ENCODE data around the gene CENPF.

Gene CENPF

DNA sequence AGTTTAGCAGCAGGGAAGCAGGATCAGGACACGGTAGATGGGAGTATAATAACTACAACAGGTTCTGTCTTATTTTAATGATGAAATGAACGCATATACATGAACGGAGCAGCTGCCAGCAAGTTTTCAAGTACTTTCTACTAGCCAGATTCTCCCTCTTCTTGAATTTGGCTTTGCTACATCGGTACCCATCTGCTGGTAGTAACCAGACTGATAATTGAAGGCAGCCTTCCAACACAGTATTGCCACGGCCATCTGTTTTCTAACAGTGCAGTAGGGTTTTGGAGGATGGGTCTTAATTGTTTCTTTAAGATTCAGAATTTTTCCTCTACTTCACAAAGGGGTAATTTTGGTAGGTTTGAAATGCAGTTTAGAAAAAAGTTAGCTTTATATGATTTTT, 33.4 kb downstream of the CENPF start:
- DNase-seq (ENCODE audit: insufficient read length) (no peak), FAIRE-seq (no peak)
- TF ChIP-seq POLR2AphosphoS5 (IDR thresholded peaks at IDR 0.05; ENCODE audit: low read depth, low read length) (no peak), TAF1 (IDR thresholded peaks at IDR 0.05; ENCODE audit: borderline replicate concordance, low read depth, low read length) (no peak), POLR2A (IDR thresholded peaks at IDR 0.05; ENCODE audit: low read depth, low read length) (no peak)

GRCh38 chr1:214637125-214637524, 34.1 kb downstream of the CENPF start:
- no peak for FAIRE-seq
- DNase-seq (ENCODE audit: insufficient read length), result no peak
- TF ChIP-seq TAF1 (IDR thresholded peaks at IDR 0.05; ENCODE audit: borderline replicate concordance, low read depth, low read length), result no peak
- no peak for TF ChIP-seq POLR2A (IDR thresholded peaks at IDR 0.05; ENCODE audit: low read depth, low read length)
- TF ChIP-seq POLR2AphosphoS5 (IDR thresholded peaks at IDR 0.05; ENCODE audit: low read depth, low read length), result no peak

DNA sequence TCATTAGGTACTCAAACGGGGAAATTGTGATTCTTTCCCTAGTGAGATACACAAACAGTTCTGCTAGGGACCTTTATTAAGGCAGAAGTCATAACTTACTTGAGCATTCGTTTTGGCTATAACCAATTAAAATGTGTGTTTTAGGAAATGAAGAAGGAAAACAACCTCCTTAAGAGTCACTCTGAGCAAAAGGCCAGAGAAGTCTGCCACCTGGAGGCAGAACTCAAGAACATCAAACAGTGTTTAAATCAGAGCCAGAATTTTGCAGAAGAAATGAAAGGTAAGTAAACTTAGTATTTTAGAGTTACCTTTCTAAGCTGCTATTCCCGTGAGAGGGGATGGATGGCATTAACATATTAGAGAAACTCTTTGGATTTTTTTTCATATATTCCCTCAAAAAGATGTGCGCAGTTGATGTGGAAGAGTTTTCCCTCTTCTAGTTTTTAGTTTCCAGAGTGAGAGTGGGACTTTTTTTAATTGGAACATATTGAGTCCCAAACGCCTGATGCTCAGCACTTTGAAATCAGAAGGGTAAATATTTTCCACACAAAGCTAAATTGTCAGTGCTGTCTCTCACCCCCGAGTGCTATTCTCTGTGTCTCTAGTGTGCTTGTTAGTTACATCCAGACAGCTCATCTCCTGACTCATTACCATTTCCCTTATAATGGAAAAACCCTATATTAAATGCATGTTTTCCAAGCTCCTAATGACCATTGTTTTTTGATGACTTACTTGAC, 34.9 kb downstream of the CENPF start:
- no peak for DNase-seq (ENCODE audit: insufficient read length)
- peak; percentile 44 for FAIRE-seq
- no peak for TF ChIP-seq POLR2A (IDR thresholded peaks at IDR 0.05; ENCODE audit: low read depth, low read length)
- no peak for TF ChIP-seq TAF1 (IDR thresholded peaks at IDR 0.05; ENCODE audit: borderline replicate concordance, low read depth, low read length)
- TF ChIP-seq POLR2AphosphoS5 (IDR thresholded peaks at IDR 0.05; ENCODE audit: low read depth, low read length), result no peak

DNA sequence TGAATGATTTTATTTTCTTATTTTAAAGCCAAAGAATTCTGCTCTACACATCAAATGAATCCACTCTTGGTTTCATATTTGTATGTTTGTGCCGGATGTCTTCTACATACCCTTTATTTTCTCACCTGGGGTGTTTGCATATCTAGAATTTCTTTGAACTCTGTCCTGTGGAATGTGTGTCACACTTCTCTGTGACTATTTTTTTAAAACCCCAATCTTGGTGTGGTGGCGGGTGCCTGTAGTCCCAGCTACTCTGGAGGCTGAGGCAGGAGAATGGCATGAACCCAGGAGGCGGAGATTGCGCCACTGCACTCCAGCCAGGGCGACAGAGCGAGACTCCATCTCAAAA, 35.4 kb downstream of the CENPF start:
- TF ChIP-seq POLR2AphosphoS5 (IDR thresholded peaks at IDR 0.05; ENCODE audit: low read depth, low read length) (no peak), POLR2A (IDR thresholded peaks at IDR 0.05; ENCODE audit: low read depth, low read length) (no peak), TAF1 (IDR thresholded peaks at IDR 0.05; ENCODE audit: borderline replicate concordance, low read depth, low read length) (no peak)
- FAIRE-seq, result no peak
- DNase-seq (ENCODE audit: insufficient read length), result no peak

GRCh38 chr1:214638997-214639396, 36.0 kb downstream of the CENPF start:
- TF ChIP-seq TAF1 (IDR thresholded peaks at IDR 0.05; ENCODE audit: borderline replicate concordance, low read depth, low read length) (no peak), POLR2A (IDR thresholded peaks at IDR 0.05; ENCODE audit: low read depth, low read length) (no peak), POLR2AphosphoS5 (IDR thresholded peaks at IDR 0.05; ENCODE audit: low read depth, low read length) (no peak)
- DNase-seq (ENCODE audit: insufficient read length) (no peak), FAIRE-seq (no peak)

GRCh38 chr1:214640431-214641213, 37.6 kb downstream of the CENPF start:
- no peak for TF ChIP-seq POLR2A (IDR thresholded peaks at IDR 0.05; ENCODE audit: low read depth, low read length)
- TF ChIP-seq POLR2AphosphoS5 (IDR thresholded peaks at IDR 0.05; ENCODE audit: low read depth, low read length), result no peak
- no peak for TF ChIP-seq TAF1 (IDR thresholded peaks at IDR 0.05; ENCODE audit: borderline replicate concordance, low read depth, low read length)
- DNase-seq (ENCODE audit: insufficient read length) (no peak), FAIRE-seq (no peak)

DNA sequence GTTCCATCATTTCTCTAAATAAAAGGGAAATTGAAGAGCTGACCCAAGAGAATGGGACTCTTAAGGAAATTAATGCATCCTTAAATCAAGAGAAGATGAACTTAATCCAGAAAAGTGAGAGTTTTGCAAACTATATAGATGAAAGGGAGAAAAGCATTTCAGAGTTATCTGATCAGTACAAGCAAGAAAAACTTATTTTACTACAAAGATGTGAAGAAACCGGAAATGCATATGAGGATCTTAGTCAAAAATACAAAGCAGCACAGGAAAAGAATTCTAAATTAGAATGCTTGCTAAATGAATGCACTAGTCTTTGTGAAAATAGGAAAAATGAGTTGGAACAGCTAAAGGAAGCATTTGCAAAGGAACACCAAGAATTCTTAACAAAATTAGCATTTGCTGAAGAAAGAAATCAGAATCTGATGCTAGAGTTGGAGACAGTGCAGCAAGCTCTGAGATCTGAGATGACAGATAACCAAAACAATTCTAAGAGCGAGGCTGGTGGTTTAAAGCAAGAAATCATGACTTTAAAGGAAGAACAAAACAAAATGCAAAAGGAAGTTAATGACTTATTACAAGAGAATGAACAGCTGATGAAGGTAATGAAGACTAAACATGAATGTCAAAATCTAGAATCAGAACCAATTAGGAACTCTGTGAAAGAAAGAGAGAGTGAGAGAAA, 38.4 kb downstream of the CENPF start:
- DNase-seq (ENCODE audit: insufficient read length) (no peak), FAIRE-seq (no peak)
- TF ChIP-seq POLR2AphosphoS5 (IDR thresholded peaks at IDR 0.05; ENCODE audit: low read depth, low read length), result no peak
- TF ChIP-seq TAF1 (IDR thresholded peaks at IDR 0.05; ENCODE audit: borderline replicate concordance, low read depth, low read length), result no peak
- TF ChIP-seq POLR2A (IDR thresholded peaks at IDR 0.05; ENCODE audit: low read depth, low read length), result no peak

GRCh38 chr1:214643030-214643429, 40.0 kb downstream of the CENPF start:
- FAIRE-seq, result no peak
- TF ChIP-seq POLR2A (IDR thresholded peaks at IDR 0.05; ENCODE audit: low read depth, low read length), result no peak

DNA sequence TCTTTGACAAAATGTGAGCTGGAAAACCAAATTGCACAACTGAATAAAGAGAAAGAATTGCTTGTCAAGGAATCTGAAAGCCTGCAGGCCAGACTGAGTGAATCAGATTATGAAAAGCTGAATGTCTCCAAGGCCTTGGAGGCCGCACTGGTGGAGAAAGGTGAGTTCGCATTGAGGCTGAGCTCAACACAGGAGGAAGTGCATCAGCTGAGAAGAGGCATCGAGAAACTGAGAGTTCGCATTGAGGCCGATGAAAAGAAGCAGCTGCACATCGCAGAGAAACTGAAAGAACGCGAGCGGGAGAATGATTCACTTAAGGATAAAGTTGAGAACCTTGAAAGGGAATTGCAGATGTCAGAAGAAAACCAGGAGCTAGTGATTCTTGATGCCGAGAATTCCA, 42.7 kb downstream of the CENPF start:
- no peak for DNase-seq (ENCODE audit: insufficient read length)
- FAIRE-seq, result no peak
- TF ChIP-seq POLR2AphosphoS5 (IDR thresholded peaks at IDR 0.05; ENCODE audit: low read depth, low read length) (no peak), TAF1 (IDR thresholded peaks at IDR 0.05; ENCODE audit: borderline replicate concordance, low read depth, low read length) (no peak), POLR2A (IDR thresholded peaks at IDR 0.05; ENCODE audit: low read depth, low read length) (no peak)

More at GRCh38 chr1:214643030-214643429, 40.0 kb downstream of the CENPF start:
- DNase-seq (ENCODE audit: insufficient read length), result no peak

GRCh38 chr1:214648801-214649200, 45.8 kb downstream of the CENPF start:
- no peak for FAIRE-seq
- TF ChIP-seq POLR2A (IDR thresholded peaks at IDR 0.05; ENCODE audit: low read depth, low read length) (no peak), TAF1 (IDR thresholded peaks at IDR 0.05; ENCODE audit: borderline replicate concordance, low read depth, low read length) (no peak)
- DNase-seq (ENCODE audit: insufficient read length), result no peak

DNA sequence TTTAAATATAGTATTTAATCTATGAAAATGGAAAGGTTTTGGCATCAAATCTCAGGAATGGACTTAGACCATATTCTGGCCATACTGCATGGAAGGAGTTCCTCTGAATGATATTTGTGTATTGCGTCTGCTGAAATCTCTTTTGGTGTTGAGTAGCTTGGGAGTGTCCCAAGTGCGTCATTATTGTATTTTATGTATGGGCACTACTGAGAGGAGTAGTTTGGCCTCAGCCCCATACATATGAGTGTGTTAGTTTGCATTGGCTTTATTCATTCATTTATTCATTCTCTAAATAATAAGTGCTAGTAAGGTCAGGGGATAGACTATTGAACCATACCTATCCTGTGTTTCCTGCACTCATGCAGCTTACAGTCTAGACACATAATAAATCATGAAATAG, 46.6 kb downstream of the CENPF start:
- FAIRE-seq (no peak), DNase-seq (ENCODE audit: insufficient read length) (no peak)
- TF ChIP-seq POLR2AphosphoS5 (IDR thresholded peaks at IDR 0.05; ENCODE audit: low read depth, low read length) (no peak), TAF1 (IDR thresholded peaks at IDR 0.05; ENCODE audit: borderline replicate concordance, low read depth, low read length) (no peak), POLR2A (IDR thresholded peaks at IDR 0.05; ENCODE audit: low read depth, low read length) (no peak)

DNA sequence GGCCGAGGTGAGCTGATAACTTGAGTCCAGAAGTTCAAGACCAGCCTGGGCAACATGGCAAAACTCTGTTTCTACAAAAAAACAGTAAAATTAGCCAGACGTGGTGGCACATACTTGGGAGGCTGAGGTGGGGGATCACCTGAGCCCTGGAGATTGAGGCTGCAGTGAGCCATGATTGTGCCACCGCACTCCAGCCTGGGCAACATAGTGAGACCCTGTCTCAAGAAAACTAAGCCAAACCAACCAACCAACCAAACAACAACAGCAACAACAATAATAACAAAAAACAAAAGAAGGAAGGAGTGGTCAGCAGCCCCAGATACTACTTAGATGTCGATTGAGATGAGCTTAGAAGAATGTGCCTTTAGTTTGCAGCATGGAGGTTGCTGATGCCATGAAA, 47.7 kb downstream of the CENPF start:
- no peak for DNase-seq (ENCODE audit: insufficient read length)
- no peak for FAIRE-seq
- TF ChIP-seq POLR2AphosphoS5 (IDR thresholded peaks at IDR 0.05; ENCODE audit: low read depth, low read length) (no peak), POLR2A (IDR thresholded peaks at IDR 0.05; ENCODE audit: low read depth, low read length) (no peak), TAF1 (IDR thresholded peaks at IDR 0.05; ENCODE audit: borderline replicate concordance, low read depth, low read length) (no peak)
